ENCODE data around the gene TBC1D9. TPM values are rescaled to one million over a fixed set of nuclear protein-coding genes. Genes with fewer than 3 reads are reported as not detected.

The TBC1D9 gene
- total RNA-seq (10 to 100 TPM; 30.4 to 52.6 TPM), polyA plus RNA-seq (10 to 100 TPM in 1 of 2 donors, 1 to 10 TPM in 1; 9.0 to 18.6 TPM)
- long read RNA-seq, donor 1, full-length matches to known transcripts, result 2 of 2 reads
- long read RNA-seq, donor 1, partial matches to known transcripts, result 0 of 2 reads
- long read RNA-seq, donor 1, other reads (novel, unspliced or antisense), result 0 of 2 reads
- long read RNA-seq, donor 2, result 0 reads
- long read RNA-seq, donor 3, full-length matches to known transcripts, result 2 of 2 reads
- long read RNA-seq, donor 3, partial matches to known transcripts, result 0 of 2 reads
- long read RNA-seq, donor 3, other reads (novel, unspliced or antisense), result 0 of 2 reads
- long read RNA-seq, donor 4, full-length matches to known transcripts, result 1 of 7 reads
- long read RNA-seq, donor 4, partial matches to known transcripts, result 6 of 7 reads
- long read RNA-seq, donor 4, other reads (novel, unspliced or antisense), result 0 of 7 reads
- long read RNA-seq, donor 5, full-length matches to known transcripts, result 1 of 1 reads
- long read RNA-seq, donor 5, partial matches to known transcripts, result 0 of 1 reads
- long read RNA-seq, donor 5, other reads (novel, unspliced or antisense), result 0 of 1 reads

GRCh38 chr4:140756319-140757231, at the start of gene TBC1D9:
TSS of gene TBC1D9 (minus strand) at chr4:140756385. CDS start at chr4:140756045, 340 bp downstream.
- H3K27ac ChIP-seq (ENCODE audit: low read depth in 1 of 2, low read length in 1 of 2), result peak within 1 kb of the TSS; percentile 98 to 100
- DNase-seq (peak; percentile 88 to 93 (median 91)), ATAC-seq (ENCODE audit: insufficient read depth, low FRiP score) (peak; percentile 83)
- peaks cover 1 to 17% (median 11%) of the 10 kb centered on the region in 5 donors for H3K4me1 ChIP-seq (ENCODE audit: control insufficient read depth in 5 of 5, insufficient read depth in 5 of 5, low read length in 5 of 5)
- no peaks in the 10 kb centered on the region for H3K27me3 ChIP-seq (ENCODE audit: control insufficient read depth in 3 of 3, insufficient read depth in 3 of 3, low read length in 2 of 3)
- H3K9me3 ChIP-seq (ENCODE audit: control insufficient read depth in 4 of 4, insufficient read depth in 3 of 4, low read length in 3 of 4), result no peaks in the 10 kb centered on the region
- WGBS, 2 donors, result 0 to 1% methylated on average over 66 to 73 of the region's 73 CpGs
- peak within 1 kb of the TSS; percentile 97 for H3K4me3 ChIP-seq
- no peaks in the 10 kb centered on the region for H3K36me3 ChIP-seq (ENCODE audit: control insufficient read depth in 4 of 4, insufficient read depth in 4 of 4, low read length in 4 of 4)
- H3K9ac ChIP-seq (ENCODE audit: insufficient read depth in 1 of 2, low read length in 2 of 2), result peak within 1 kb of the TSS; percentile 93 to 95
- TF ChIP-seq CTCF (IDR thresholded peaks at IDR 0.05; ENCODE audit: control extremely low read depth, extremely low read depth), result no peak

DNA sequence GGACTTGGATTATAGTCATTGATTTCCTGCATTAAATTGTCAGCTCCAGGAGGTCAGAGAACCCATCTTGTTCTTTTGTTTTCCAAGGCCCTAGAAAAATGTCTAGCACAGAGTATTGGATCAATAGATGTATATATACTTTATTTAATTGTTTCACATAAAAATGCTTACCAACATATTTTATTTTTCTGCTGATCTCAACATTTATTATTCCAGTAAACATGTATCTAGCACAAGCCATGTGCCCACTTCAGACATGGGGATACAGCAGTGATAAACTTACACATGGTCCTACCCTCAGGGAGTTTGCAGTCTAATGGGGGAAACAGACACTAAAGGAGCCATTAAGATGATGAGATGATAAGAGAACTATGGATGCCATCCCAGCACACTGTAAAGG, 49.1 kb upstream of the TBC1D9 start:
- H3K9ac ChIP-seq (ENCODE audit: insufficient read depth in 1 of 2, low read length in 2 of 2), result no peak overlapping the region
- no peaks in the 10 kb centered on the region for H3K27me3 ChIP-seq (ENCODE audit: control insufficient read depth in 3 of 3, insufficient read depth in 3 of 3, low read length in 2 of 3)
- H3K4me1 ChIP-seq (ENCODE audit: control insufficient read depth in 5 of 5, insufficient read depth in 5 of 5, low read length in 5 of 5), result peaks cover 0 to 25% (median 2%) of the 10 kb centered on the region in 5 donors
- H3K9me3 ChIP-seq (ENCODE audit: control insufficient read depth in 4 of 4, insufficient read depth in 3 of 4, low read length in 3 of 4), result no peaks in the 10 kb centered on the region
- no peak overlapping the region for H3K4me3 ChIP-seq
- H3K36me3 ChIP-seq (ENCODE audit: control insufficient read depth in 4 of 4, insufficient read depth in 4 of 4, low read length in 4 of 4), result no peaks in the 10 kb centered on the region
- no peak for DNase-seq
- no peak for TF ChIP-seq CTCF (IDR thresholded peaks at IDR 0.05; ENCODE audit: control extremely low read depth, extremely low read depth)
- no peak overlapping the region for H3K27ac ChIP-seq (ENCODE audit: low read depth in 1 of 2, low read length in 1 of 2)
- ATAC-seq (ENCODE audit: insufficient read depth, low FRiP score), result no peak

DNA sequence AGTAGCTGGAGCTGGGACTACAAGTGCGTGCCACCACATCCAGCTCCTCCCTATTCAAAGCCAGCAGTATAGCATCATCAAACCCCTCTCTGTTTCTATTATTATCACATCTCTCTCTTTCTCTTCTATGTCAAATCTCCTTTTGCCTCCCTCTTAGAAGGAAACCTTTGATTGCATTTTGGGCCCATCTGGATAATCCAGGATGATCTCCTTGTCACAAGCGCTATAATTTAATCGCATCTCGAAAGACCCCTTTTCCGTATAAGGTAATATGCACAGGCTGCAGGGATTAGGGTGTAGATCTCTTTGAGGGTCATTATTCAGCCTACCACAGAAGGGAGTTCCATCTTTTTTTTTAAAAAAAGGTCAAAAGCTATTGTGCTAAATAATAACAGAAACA, 46.4 kb upstream of the TBC1D9 start:
- TF ChIP-seq CTCF (IDR thresholded peaks at IDR 0.05; ENCODE audit: control extremely low read depth, extremely low read depth), result no peak
- 98 to 99% methylated on average over 5 of the region's 5 CpGs for WGBS, 2 donors

More for the DNA sequence above, 46.4 kb upstream of the TBC1D9 start:
- ATAC-seq (ENCODE audit: insufficient read depth, low FRiP score), result no peak
- DNase-seq, result no peak
- Histone ChIP-seq H3K27ac (ENCODE audit: low read depth in 1 of 2, low read length in 1 of 2) (no peak overlapping the region), H3K4me1 (ENCODE audit: control insufficient read depth in 5 of 5, insufficient read depth in 5 of 5, low read length in 5 of 5) (peaks cover 0 to 11% (median 0%) of the 10 kb centered on the region in 5 donors), H3K9me3 (ENCODE audit: control insufficient read depth in 4 of 4, insufficient read depth in 3 of 4, low read length in 3 of 4) (no peaks in the 10 kb centered on the region), H3K27me3 (ENCODE audit: control insufficient read depth in 3 of 3, insufficient read depth in 3 of 3, low read length in 2 of 3) (no peaks in the 10 kb centered on the region), H3K4me3 (no peak overlapping the region), H3K36me3 (ENCODE audit: control insufficient read depth in 4 of 4, insufficient read depth in 4 of 4, low read length in 4 of 4) (no peaks in the 10 kb centered on the region), H3K9ac (ENCODE audit: insufficient read depth in 1 of 2, low read length in 2 of 2) (no peak overlapping the region)
